A673 (cell line): Measurements from ENCODE around the gene CDHR2. TPM values are rescaled to one million over a fixed set of nuclear protein-coding genes. Genes with fewer than 3 reads are reported as not detected.

Experiments used
- BruUV-seq: library from RNA; stranded (reverse); fragments of 400-500 nt; replicated peaks from 2 replicates; lab custom pipeline; 2021; lab: Mats Ljungman, UMichigan
- CTCF ChIA-PET: fragments of 300-600 bp; sonication (Branson Sonifier 250); formaldehyde crosslinking; loops from one replicate; lab custom pipeline; 2022; ENCODE audit warnings: antibody characterized with exemption; lab: Charles Lee
- POLR2A ChIA-PET: fragments of 300-600 bp; sonication (Branson Sonifier 250); formaldehyde crosslinking; loops from one replicate; lab custom pipeline; 2022; ENCODE audit warnings: antibody characterized with exemption; ENCODE audit not compliant: low non-redundant PET; lab: Charles Lee
- DNase-seq: peaks from one replicate; pipeline ENCODE4 v3.0.0-alpha.2; 2015; ENCODE audit warnings: low spot score
- H3K27ac ChIP-seq: fragments of 200-600 bp; sonication (generic); 2 replicates; pipeline ENCODE4 v1.5.1; 2016; ENCODE audit warnings: mixed run types, low read depth, mild to moderate bottlenecking, mixed read lengths, antibody characterized with exemption, low read length; ENCODE audit not compliant: poor library complexity, severe bottlenecking
- H3K27me3 ChIP-seq: fragments of 200-600 bp; sonication (generic); replicated peaks from 2 replicates; pipeline ENCODE4 v1.6.1; 2017; ENCODE audit warnings: mixed run types, low read depth, mild to moderate bottlenecking, mixed read lengths, antibody characterized with exemption, low read length; ENCODE audit not compliant: insufficient read depth, poor library complexity
- H3K36me3 ChIP-seq: fragments of 200-600 bp; sonication (generic); 2 replicates; pipeline ENCODE4 v1.6.1; 2016; ENCODE audit warnings: mixed run types, mild to moderate bottlenecking, mixed read lengths, antibody characterized with exemption, low read length; ENCODE audit not compliant: insufficient read depth, poor library complexity, severe bottlenecking
- H3K4me1 ChIP-seq: fragments of 200-600 bp; sonication (generic); 2 replicates; pipeline ENCODE4 v1.6.1; 2017; ENCODE audit warnings: mixed run types, mild to moderate bottlenecking, mixed read lengths, antibody characterized with exemption, low read length; ENCODE audit not compliant: insufficient read depth, poor library complexity, severe bottlenecking
- H3K4me3 ChIP-seq: fragments of 200-600 bp; sonication (generic); 2 replicates; pipeline ENCODE4 v1.5.1; 2016; ENCODE audit warnings: low read depth, mixed run types, mild to moderate bottlenecking, mixed read lengths, low read length; ENCODE audit not compliant: poor library complexity, severe bottlenecking
- H3K9me3 ChIP-seq: fragments of 200-600 bp; sonication (generic); 2 replicates; pipeline ENCODE4 v1.6.1; 2016; ENCODE audit warnings: mixed run types, low read depth, mild to moderate bottlenecking, mixed read lengths, antibody characterized with exemption, low read length; ENCODE audit not compliant: poor library complexity, severe bottlenecking
- CTCF ChIP-seq: fragments of 300-800, 200-600 bp; sonication (generic); conservative IDR thresholded peaks from 2 replicates; pipeline ENCODE4 v1.5.1; 2017; ENCODE audit warnings: low read depth, mild to moderate bottlenecking, antibody characterized with exemption, low read length, moderate library complexity, mixed read lengths
- EZH2 ChIP-seq: fragments of 200-600 bp; sonication (generic); IDR thresholded peaks from 2 replicates; pipeline ENCODE4 v1.6.1; 2017; ENCODE audit warnings: borderline replicate concordance, low read depth, mild to moderate bottlenecking, mixed read lengths, antibody characterized with exemption, low read length; ENCODE audit not compliant: poor library complexity, severe bottlenecking
- intact Hi-C: fragments of 100-400 bp; cut with micrococcal nuclease; formaldehyde crosslinking; loops from one replicate; pipeline ENCODE4 v1.10.0; 2022; ENCODE audit not compliant: unreplicated experiment
- total RNA-seq: library from RNA; stranded (reverse); gene quantifications from 2 replicates; pipeline ENCODE4 v1.2.3, GENCODE V29; 2021

The CDHR2 gene
- total RNA-seq, 1 experiment from 2014 or later, result not detected

GRCh38 chr5:176542135-176542595 is 7.0 kb upstream of the CDHR2 start:
- TF ChIP-seq EZH2, result no peak
- TF ChIP-seq CTCF, result no peak
- no peak for DNase-seq
- no peaks in the 10 kb centered on the region for H3K27me3 ChIP-seq
- H3K9me3 ChIP-seq, result no peaks in the 10 kb centered on the region
- BruUV-seq, result no TSS peak
- intact Hi-C loops, result no loop called here
- H3K4me3 ChIP-seq, result peak overlapping the region; percentile 69
- no peaks in the 10 kb centered on the region for H3K36me3 ChIP-seq
- CTCF ChIA-PET, result no interaction called here
- peak overlapping the region; percentile 74 for H3K27ac ChIP-seq
- POLR2A ChIA-PET, result no interaction called here
- peaks cover 37% of the 10 kb centered on the region for H3K4me1 ChIP-seq

GRCh38 chr5:176542596-176543427 is 6.3 kb upstream of the CDHR2 start:
- H3K9me3 ChIP-seq, result no peaks in the 10 kb centered on the region
- ChIA-PET CTCF (no interaction called here), POLR2A (interaction anchor here (0.6 kb wide), 1 partner anchor 9 kb away, joined by 7 read pairs; no protein-coding TSS in a partner anchor)
- H3K4me3 ChIP-seq, result peak overlapping the region; percentile 69
- H3K27ac ChIP-seq, result peak overlapping the region; percentile 74
- H3K36me3 ChIP-seq, result no peaks in the 10 kb centered on the region
- H3K27me3 ChIP-seq, result no peaks in the 10 kb centered on the region
- intact Hi-C loops, result no loop called here
- peaks cover 37% of the 10 kb centered on the region for H3K4me1 ChIP-seq
- no TSS peak for BruUV-seq
- no peak for DNase-seq
- TF ChIP-seq EZH2 (no peak), CTCF (no peak)

- CTCF ChIA-PET, result interaction anchor here (0.6 kb wide), 2 partner anchors 137 to 323 kb away, joined by 3 read pairs; no protein-coding TSS in a partner anchor
- no peaks in the 10 kb centered on the region for H3K27me3 ChIP-seq
- no peaks in the 10 kb centered on the region for H3K9me3 ChIP-seq
- POLR2A ChIA-PET, result interaction anchor here (0.6 kb wide), 1 partner anchor 10 kb away, joined by 7 read pairs; no protein-coding TSS in a partner anchor
- intact Hi-C loops, result no loop called here
- H3K4me3 ChIP-seq, result peak overlapping the region; percentile 69
- no peaks in the 10 kb centered on the region for H3K36me3 ChIP-seq
- no TSS peak for BruUV-seq
- H3K27ac ChIP-seq, result no peak overlapping the region
- no peak for DNase-seq
- peaks cover 32% of the 10 kb centered on the region for H3K4me1 ChIP-seq
- TF ChIP-seq CTCF (no peak), EZH2 (no peak)
These were observed 5.5 kb upstream of the CDHR2 start for GRCh38 chr5:176543428-176544182.
